Renal cortical epithelial cell (primary cell): Measurements from ENCODE around the gene SHD. TPM values are rescaled to one million over a fixed set of nuclear protein-coding genes. Genes with fewer than 3 reads are reported as not detected.
A peak's percentile ranks its signal among the peaks of the same experiment; 100 is the strongest.
"Not testable (repeated sequence)": the region's sequence is repeated elsewhere in the genome, so short reads cannot be mapped to it uniquely, and the experiment has no call there.

Source experiments
- DNase-seq: peaks from one replicate; pipeline ENCODE4 v3.0.0-alpha.2; 2011; ENCODE audit warnings: low read depth
- total RNA-seq: library from RNA; depleted of rRNA; stranded (reverse); fragments of >200 nt; gene quantifications from 2 replicates; pipeline ENCODE4 v1.2.3, GENCODE V29; 2014

The SHD gene
- not detected in 2 replicates for total RNA-seq

DNA sequence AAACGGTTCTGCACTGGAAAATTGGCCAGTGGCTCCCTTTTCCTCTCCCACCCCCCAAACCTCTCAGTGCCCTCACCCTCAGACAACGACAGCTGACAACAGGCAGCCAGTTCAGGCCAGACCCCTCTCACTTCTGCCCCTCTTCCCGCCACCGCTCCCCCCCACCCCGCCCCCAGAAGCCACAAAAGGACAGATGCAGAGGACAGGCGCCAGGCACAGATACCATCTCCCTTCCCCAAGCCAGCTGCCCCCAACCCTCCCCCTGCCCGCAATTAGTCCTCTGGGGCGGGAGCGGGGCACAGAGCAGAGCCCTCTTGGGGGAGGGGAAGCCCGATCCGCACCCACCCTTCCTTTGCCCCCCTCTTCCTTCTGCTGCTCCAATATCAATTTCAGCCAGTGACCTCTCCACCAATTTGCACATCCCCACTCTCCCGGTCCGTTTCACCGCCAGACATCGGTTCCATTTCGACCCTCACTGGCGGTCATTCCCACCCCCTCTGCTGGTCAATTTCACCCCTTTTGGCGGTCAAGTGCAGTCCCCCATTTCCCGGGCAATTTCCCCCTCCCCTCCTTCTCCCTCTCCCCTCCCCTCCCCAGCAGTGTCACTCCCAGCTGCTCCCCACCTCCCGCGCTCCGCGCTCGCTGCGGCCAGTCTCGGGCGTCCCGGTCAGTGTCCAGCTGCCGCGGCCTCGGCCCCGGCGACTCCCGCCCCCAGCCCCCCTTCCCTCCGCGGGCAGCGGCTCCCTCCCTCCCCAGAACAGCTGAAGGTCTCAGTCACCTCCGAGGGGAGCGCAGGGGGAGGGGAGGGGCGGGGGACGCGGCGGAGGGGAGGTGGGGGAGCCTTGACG, at the start of gene SHD:
TSS of gene SHD (plus strand) at position 848 of the 848 bp plus-strand sequence. CDS start 798 bp downstream, outside the sequence.
- DNase-seq, result no peak

- not testable (repeated sequence) for DNase-seq
These were observed 48.8 kb upstream of the SHD start for GRCh38 chr19:4230237-4230636.

DNA sequence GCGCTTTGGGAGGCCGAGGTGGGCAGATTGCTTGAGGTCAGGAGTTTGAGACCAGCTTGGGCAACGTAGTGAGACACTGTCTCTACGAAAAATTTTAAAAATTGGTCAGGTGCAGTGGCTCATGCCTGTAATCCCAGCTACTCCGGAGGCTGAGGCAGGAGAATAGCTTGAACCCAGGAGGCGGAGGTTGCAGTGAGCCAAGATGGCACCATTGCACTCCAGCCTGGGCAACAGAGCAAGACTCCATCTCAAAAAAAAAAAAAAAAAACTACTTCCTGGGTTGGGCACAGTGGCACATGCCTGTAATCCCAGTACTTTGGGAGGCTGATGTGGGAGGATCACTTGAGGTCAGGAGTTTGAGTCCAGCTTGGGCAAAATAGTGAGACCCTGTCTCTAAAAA, 47.5 kb upstream of the SHD start:
- not testable (repeated sequence) for DNase-seq

DNA sequence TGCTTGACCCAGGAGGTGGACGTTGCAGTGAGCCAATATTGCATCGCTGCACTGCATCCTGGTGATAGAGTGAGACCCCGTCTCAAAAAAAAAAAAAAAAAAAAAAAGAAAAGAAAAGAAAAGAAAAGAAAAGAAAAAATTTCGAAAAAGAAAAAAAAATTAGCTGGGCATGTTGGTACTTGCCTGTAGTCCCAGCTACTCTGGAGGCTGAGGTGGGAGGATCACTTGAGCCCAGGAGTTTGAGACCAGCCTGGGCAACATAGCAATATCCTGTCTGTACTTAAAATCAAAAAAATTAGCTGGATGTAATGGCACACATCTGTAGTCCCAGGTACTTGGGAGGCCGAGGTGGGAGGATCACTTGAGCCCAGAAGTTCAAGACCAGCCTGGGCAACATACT, 46.9 kb upstream of the SHD start:
- not testable (repeated sequence) for DNase-seq

- DNase-seq, result no peak
These were observed 46.3 kb upstream of the SHD start for GRCh38 chr19:4232614-4233281.

- DNase-seq, result no peak
These were observed 45.7 kb upstream of the SHD start for GRCh38 chr19:4233282-4233853.

GRCh38 chr19:4234142-4234861, 44.8 kb upstream of the SHD start:
- no peak for DNase-seq

- no peak for DNase-seq
These were observed 44.2 kb upstream of the SHD start for GRCh38 chr19:4234862-4235201.

- DNase-seq, result not testable (repeated sequence)
These were observed 41.6 kb upstream of the SHD start for GRCh38 chr19:4237510-4237909.

DNA sequence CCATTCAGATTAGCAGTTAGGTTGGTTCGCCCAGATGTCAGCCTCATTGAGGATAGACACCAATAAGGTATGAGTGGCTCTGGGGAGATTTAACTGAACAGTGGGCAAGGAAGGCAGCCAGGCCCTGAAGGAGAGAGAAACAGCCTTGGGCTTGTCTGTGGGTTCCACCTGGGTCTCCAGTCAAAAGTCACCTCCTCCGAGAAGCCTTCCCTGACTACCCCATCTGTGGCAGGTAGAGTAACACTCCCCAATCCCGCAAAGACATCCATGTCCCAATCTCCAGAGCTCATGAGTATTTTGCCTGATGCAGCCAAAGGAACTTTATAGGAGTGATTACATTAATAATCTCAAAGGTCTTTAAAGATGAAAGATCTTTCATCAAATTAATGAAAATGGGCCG, 40.2 kb upstream of the SHD start:
- DNase-seq, result no peak

GRCh38 chr19:4241824-4242430, 37.1 kb upstream of the SHD start:
- DNase-seq, result no peak

- DNase-seq, result not testable (repeated sequence)
These were observed 33.1 kb upstream of the SHD start for GRCh38 chr19:4245938-4246337.

DNA sequence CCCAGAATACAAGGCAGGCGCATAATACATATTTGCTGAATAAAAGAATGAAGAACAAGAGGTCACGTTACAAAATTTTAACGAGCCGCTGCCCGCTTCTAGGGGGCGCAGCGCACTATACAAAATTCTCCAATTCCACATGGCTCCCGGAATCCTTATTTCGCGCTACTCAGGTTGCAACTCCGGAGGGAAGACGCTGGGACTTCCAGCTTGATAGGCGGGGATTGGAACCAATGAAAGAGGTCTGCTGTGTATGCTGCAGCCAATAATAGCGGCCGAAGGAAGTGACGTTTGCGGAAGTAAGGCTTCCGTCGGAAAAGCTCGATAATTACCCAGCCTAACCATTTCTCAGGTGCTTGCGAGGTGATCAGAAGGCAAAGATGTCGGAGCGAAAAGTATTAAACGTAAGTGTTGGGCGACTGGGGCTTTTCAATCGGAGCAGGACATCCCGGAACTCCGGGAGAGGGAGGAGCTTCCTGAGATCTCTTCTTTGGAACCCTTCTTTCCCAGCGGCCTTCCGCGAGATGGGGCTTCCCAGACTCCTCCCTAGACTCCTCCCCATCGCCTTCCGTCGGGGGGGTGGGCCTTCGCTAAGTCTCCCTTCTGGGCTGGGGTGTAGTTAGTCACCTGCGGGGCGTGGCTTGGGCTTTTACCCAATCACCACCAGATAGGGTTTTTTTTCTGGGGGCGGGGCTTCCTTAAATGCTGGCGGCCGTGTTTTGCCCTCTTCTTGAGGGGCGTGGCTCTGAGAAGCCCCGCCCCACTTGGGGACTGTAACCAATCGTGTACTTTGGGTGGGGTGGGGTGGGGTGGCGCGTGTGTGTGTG, 32.1 kb upstream of the SHD start, which contains the start of gene YJU2:
TSS of gene YJU2 (plus strand) at position 314 of the 827 bp plus-strand sequence. CDS start at position 381, 67 bp downstream.
- peak; percentile 98 for DNase-seq

DNA sequence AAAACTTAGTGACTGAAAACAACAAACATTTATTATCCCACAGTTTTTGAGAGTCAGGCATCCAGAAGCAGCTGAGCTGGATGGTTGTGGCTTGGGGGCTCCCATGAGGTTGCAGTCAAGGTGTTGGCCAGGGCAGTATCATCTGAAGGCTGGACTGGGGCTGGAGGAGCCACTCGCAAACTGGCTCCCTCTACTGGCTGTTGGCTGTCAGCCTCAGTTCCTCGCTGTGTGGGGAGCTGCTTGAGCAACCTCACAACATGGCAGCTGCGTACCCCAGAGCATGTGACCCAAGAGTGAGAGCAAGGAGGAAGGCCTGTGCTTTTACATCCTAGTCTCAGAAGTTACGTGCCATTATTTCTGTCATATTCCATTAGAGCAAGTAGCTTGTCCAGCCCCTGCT, 22.5 kb upstream of the SHD start:
- no peak for DNase-seq

DNA sequence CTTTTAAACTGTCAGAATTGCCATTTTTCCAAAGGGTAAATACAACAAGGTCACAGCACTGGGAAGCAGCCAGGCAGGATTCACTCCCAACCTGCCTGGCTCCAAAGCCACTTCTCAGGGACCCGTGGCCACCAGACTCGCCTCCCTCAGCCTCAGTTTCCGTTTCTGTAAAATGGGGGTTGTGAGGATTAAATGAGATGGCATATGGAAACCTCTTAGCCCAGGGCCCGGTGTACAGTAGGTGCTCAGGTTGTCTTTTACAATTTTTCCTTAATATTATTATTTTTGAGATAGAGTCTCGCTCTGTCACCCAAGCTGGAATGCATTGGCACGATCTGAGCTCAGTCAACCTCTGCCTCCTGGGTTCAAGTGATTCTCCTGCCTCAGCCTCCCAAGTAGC, 22.0 kb upstream of the SHD start:
- no peak for DNase-seq

DNA sequence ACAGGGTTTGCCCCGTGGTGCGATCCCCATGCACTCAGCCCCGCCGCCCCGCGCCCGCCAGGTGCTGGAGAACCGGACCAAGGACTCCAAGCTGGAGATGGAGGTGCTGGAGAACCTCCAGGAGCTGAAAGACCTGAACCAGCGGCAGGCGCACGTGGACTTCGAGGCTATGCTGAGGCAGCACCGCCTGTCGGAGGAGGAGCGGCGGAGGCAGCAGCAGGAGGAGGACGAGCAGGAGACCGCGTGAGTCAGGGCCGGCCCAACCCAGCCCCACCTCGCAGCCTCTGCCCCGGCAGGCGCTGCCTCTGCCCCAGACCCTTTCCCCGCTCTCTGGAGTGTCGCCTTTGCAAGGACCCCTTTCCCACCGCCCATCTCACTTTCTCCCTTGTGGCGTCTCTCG, 20.9 kb upstream of the SHD start:
- DNase-seq, result no peak

GRCh38 chr19:4260613-4261191, 18.4 kb upstream of the SHD start:
- DNase-seq, result no peak

GRCh38 chr19:4264812-4265211, 14.3 kb upstream of the SHD start:
- DNase-seq, result no peak

DNA sequence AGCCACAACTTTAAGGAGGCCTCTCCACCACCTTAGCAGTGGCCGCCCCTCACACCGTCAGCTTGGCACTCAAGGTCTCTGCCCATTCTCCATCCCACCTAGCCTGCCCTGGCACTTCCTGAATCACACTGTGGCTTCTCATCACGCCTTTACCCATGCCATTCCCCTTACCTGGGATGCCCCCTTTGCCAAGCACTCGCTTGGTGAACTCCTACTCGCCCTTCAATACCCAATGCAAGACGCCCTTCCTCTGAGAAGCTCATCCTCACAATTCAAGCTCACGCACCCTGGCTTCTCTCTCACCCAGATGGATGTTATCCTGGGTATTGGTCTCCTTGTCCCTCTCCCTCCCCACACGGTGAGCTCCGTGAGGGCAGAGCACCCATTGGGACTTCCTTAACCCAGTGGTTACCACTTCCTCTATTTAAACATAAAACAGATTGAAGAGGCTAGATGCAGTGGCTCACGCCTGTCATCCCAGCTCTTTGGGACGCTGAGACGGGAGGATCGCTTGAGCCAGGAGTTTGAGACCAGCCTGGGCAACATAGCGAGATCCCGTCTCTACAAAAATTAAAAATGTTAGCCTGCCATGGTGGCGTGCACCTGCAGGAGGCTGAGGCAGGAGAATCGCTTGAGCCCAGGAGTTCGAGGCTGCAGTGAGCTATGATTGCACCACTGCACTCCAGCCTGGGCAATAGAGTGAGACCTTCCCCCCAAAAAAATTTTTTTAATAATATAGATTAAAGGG, 12.6 kb upstream of the SHD start:
- DNase-seq, result no peak
